Cerebellar nuclear complex (tissue), 1 donor: ENCODE data around the gene EFCAB9.
"Not testable (repeated sequence)": the region's sequence is repeated elsewhere in the genome, so short reads cannot be mapped to it uniquely, and the experiment has no call there.

Experiments
- DNase-seq, 2 experiments: peaks; one replicate each; lab custom pipeline; 2025; lab: John Stamatoyannopoulos, UW

Gene EFCAB9

GRCh38 chr5:172193872-172194271, at the start of gene EFCAB9:
Gene EFCAB9, plus strand, starts transcription at chr5:172194172. Its CDS starts 1 bp downstream, at chr5:172194173.
- DNase-seq = no peak

GRCh38 chr5:172144291-172144815, 49.6 kb upstream of the EFCAB9 start:
- DNase-seq = no peak

GRCh38 chr5:172144931-172145869, 48.8 kb upstream of the EFCAB9 start:
- DNase-seq = peak in 1 of 2 experiments; percentile 22

GRCh38 chr5:172145870-172146747, 47.9 kb upstream of the EFCAB9 start:
- peak; percentile 46 to 50 for DNase-seq

GRCh38 chr5:172146748-172147092, 47.3 kb upstream of the EFCAB9 start:
- no peak for DNase-seq

GRCh38 chr5:172147857-172148256, 46.1 kb upstream of the EFCAB9 start:
- DNase-seq = no peak

- DNase-seq = no peak
Measured at GRCh38 chr5:172148381-172148780, 45.6 kb upstream of the EFCAB9 start.

- no peak for DNase-seq
Measured at GRCh38 chr5:172149073-172149472, 44.9 kb upstream of the EFCAB9 start.

GRCh38 chr5:172149481-172149880, 44.5 kb upstream of the EFCAB9 start:
- not testable (repeated sequence) for DNase-seq

- no peak for DNase-seq
Measured at GRCh38 chr5:172150514-172151425, 43.2 kb upstream of the EFCAB9 start.

GRCh38 chr5:172151661-172152210, 42.2 kb upstream of the EFCAB9 start:
- DNase-seq = peak; percentile 30 to 83

- no peak for DNase-seq
Measured at GRCh38 chr5:172153695-172154094, 40.3 kb upstream of the EFCAB9 start.

GRCh38 chr5:172155101-172155500, 38.9 kb upstream of the EFCAB9 start:
- DNase-seq = not testable (repeated sequence)

GRCh38 chr5:172156541-172156994, 37.4 kb upstream of the EFCAB9 start:
- no peak for DNase-seq

GRCh38 chr5:172159016-172159415, 35.0 kb upstream of the EFCAB9 start:
- no peak for DNase-seq

- no peak for DNase-seq
Measured at GRCh38 chr5:172160506-172160905, 33.5 kb upstream of the EFCAB9 start.

- DNase-seq = no peak
Measured at GRCh38 chr5:172162323-172162986, 31.5 kb upstream of the EFCAB9 start.

- no peak for DNase-seq
Measured at GRCh38 chr5:172162987-172163343, 31.0 kb upstream of the EFCAB9 start.

- peak; percentile 77 to 93 for DNase-seq
Measured at GRCh38 chr5:172163346-172163745, 30.6 kb upstream of the EFCAB9 start.

GRCh38 chr5:172164769-172165212, 29.2 kb upstream of the EFCAB9 start:
- DNase-seq = no peak
